Right atrium auricular region (tissue), 2 donors: ENCODE data around the gene SRP9. TPM values are rescaled to one million over a fixed set of nuclear protein-coding genes. Genes with fewer than 3 reads are reported as not detected.
A peak's percentile ranks its signal among the peaks of the same experiment; 100 is the strongest.

Source experiments
- DNase-seq: peaks from one replicate; pipeline ENCODE4 v3.0.0-alpha.2; 2019; ENCODE audit warnings: low spot score
- H3K27ac ChIP-seq, 2 donors: fragments of 200-600 bp; sonication (generic); 1 replicate in 1 of 2; 2 replicates in 1 of 2; pipeline ENCODE4 v1.5.1; 2016 to 2019
- H3K27me3 ChIP-seq, 2 donors: fragments of 200-600 bp; sonication (generic); one replicate each; pipeline versions ENCODE4 v1.5.1 to v1.6.0; 2017 to 2019
- H3K36me3 ChIP-seq: fragments of 200-600 bp; sonication (generic); one replicate; pipeline ENCODE4 v1.5.1; 2016
- H3K4me1 ChIP-seq, 2 donors: fragments of 200-600 bp; sonication (generic); one replicate each; pipeline versions ENCODE4 v1.5.1 to v1.6.0; 2017 to 2019
- H3K4me3 ChIP-seq, 2 donors: fragments of 200-600 bp; sonication (generic); 1 replicate in 1 of 2; 2 replicates in 1 of 2; pipeline ENCODE4 v1.5.1; 2017 to 2019; ENCODE audit warnings: mild to moderate bottlenecking in 1 of 2, moderate library complexity in 1 of 2
- H3K9me3 ChIP-seq, 2 donors: fragments of 200-600 bp; sonication (generic); one replicate each; pipeline ENCODE4 v1.5.1; 2019
- CTCF ChIP-seq, 2 donors: fragments of 200-600 bp; sonication (generic); IDR thresholded peaks; one replicate each; pipeline ENCODE4 v1.5.1; 2019; ENCODE audit warnings: antibody characterized with exemption in 2 of 2
- total RNA-seq, 2 donors: library from RNA; depleted of rRNA; stranded (reverse); fragments of >200 nt; gene quantifications; one replicate each; pipeline ENCODE4 v1.1.0, GENCODE V29; 2016

The SRP9 gene
- total RNA-seq, 2 donors from 2014 or later: 143 to 216 TPM

GRCh38 chr1:225766967-225767633 lies 10.5 kb upstream of the SRP9 start:
- H3K9me3 ChIP-seq: no peaks in the 10 kb centered on the region

GRCh38 chr1:225767634-225768540 lies 9.7 kb upstream of the SRP9 start:
- peak overlapping the region; percentile 66 to 84 for H3K27ac ChIP-seq
- H3K9me3 ChIP-seq: no peaks in the 10 kb centered on the region
- TF ChIP-seq CTCF (IDR thresholded peaks at IDR 0.05): no peak
- H3K4me3 ChIP-seq: no peak overlapping the region
- no peaks in the 10 kb centered on the region for H3K27me3 ChIP-seq
- peak; percentile 88 for DNase-seq
- H3K4me1 ChIP-seq: peaks cover 5 to 67% of the 10 kb centered on the region in 2 donors
- no peaks in the 10 kb centered on the region for H3K36me3 ChIP-seq

More at GRCh38 chr1:225766967-225767633, 10.5 kb upstream of the SRP9 start:
- H3K4me3 ChIP-seq: no peak overlapping the region
- H3K36me3 ChIP-seq: no peaks in the 10 kb centered on the region
- no peaks in the 10 kb centered on the region for H3K27me3 ChIP-seq
- no peak for TF ChIP-seq CTCF (IDR thresholded peaks at IDR 0.05)
- no peak for DNase-seq
- H3K27ac ChIP-seq: peak overlapping the region; percentile 66 to 84
- peaks cover 5 to 75% of the 10 kb centered on the region in 2 donors for H3K4me1 ChIP-seq

- H3K27ac ChIP-seq: peak overlapping the region in 1 of 2 donors; percentile 84
- no peaks in the 10 kb centered on the region for H3K27me3 ChIP-seq
- H3K36me3 ChIP-seq: no peaks in the 10 kb centered on the region
- no peak overlapping the region for H3K4me3 ChIP-seq
- no peak for TF ChIP-seq CTCF (IDR thresholded peaks at IDR 0.05)
- H3K9me3 ChIP-seq: no peaks in the 10 kb centered on the region
- H3K4me1 ChIP-seq: peaks cover 5 to 58% of the 10 kb centered on the region in 2 donors
- DNase-seq: no peak
Observed at GRCh38 chr1:225768662-225769426, 8.8 kb upstream of the SRP9 start.

GRCh38 chr1:225769687-225770086 lies 7.9 kb upstream of the SRP9 start:
- Histone ChIP-seq H3K4me1 (peaks cover 5 to 50% of the 10 kb centered on the region in 2 donors), H3K36me3 (no peaks in the 10 kb centered on the region), H3K27ac (no peak overlapping the region), H3K4me3 (no peak overlapping the region), H3K27me3 (no peaks in the 10 kb centered on the region), H3K9me3 (no peaks in the 10 kb centered on the region)
- DNase-seq: no peak
- TF ChIP-seq CTCF (IDR thresholded peaks at IDR 0.05): no peak

- TF ChIP-seq CTCF (IDR thresholded peaks at IDR 0.05): no peak
- Histone ChIP-seq H3K27ac (no peak overlapping the region), H3K4me3 (no peak overlapping the region), H3K4me1 (peaks cover 5 to 50% of the 10 kb centered on the region in 2 donors), H3K27me3 (no peaks in the 10 kb centered on the region), H3K36me3 (no peaks in the 10 kb centered on the region), H3K9me3 (no peaks in the 10 kb centered on the region)
- no peak for DNase-seq
Observed at GRCh38 chr1:225770561-225771248, 6.9 kb upstream of the SRP9 start.
